CD4-positive, alpha-beta T cell (primary cell): ENCODE results near the gene ECHDC1. TPM values are rescaled to one million over a fixed set of nuclear protein-coding genes. Genes with fewer than 3 reads are reported as not detected.
A peak's percentile ranks its signal among the peaks of the same experiment; 100 is the strongest.

Experiments
- ATAC-seq: fragments of 200-7000 bp; cut with Tn5 transposase; one replicate; pipeline ENCODE4 v1.10.0; 2022; ENCODE audit warnings: mild to moderate bottlenecking; ENCODE audit not compliant: poor library complexity
- CTCF ChIA-PET: fragments of 350-600 bp; sonication (Branson Sonifier 250); formaldehyde crosslinking; loops from one replicate; lab custom pipeline; 2021; ENCODE audit warnings: antibody characterized with exemption, inconsistent platforms; lab: Charles Lee
- POLR2A ChIA-PET: fragments of 350-600 bp; sonication (Branson Sonifier 250); formaldehyde crosslinking; loops from one replicate; lab custom pipeline; 2021; ENCODE audit warnings: antibody characterized with exemption, inconsistent platforms; lab: Charles Lee
- DNase-seq, 14 experiments: peaks; one replicate each; pipeline ENCODE4 v3.0.0-alpha.2; 2013 to 2020; ENCODE audit warnings: mixed read lengths in 2 of 14
- H3K27ac ChIP-seq, 2 donors: one replicate each; pipeline versions ENCODE4 v1.5.1 to v1.7.0; 2013; ENCODE audit warnings: low read length in 2 of 2, low read depth in 1 of 2, mild to moderate bottlenecking in 1 of 2
- H3K27me3 ChIP-seq, 2 experiments: 1 replicate in 1 of 2; 2 replicates in 1 of 2; pipeline versions ENCODE4 v1.6.1 to v1.7.0; 2013; ENCODE audit warnings: low read length in 2 of 2, control low read depth in 1 of 2, mild to moderate bottlenecking in 1 of 2, moderate library complexity in 1 of 2; ENCODE audit not compliant: insufficient read depth in 2 of 2, control insufficient read depth in 1 of 2
- H3K36me3 ChIP-seq: one replicate; pipeline ENCODE4 v1.6.1; 2013; ENCODE audit warnings: low read length, control low read depth; ENCODE audit not compliant: insufficient read depth
- H3K4me1 ChIP-seq: one replicate; pipeline ENCODE4 v1.6.1; 2013; ENCODE audit warnings: low read length, control low read depth; ENCODE audit not compliant: insufficient read depth
- H3K4me3 ChIP-seq: one replicate; pipeline ENCODE4 v1.5.1; 2013; ENCODE audit warnings: mild to moderate bottlenecking, low read length, moderate library complexity
- H3K9me3 ChIP-seq, 2 experiments: 1 replicate in 1 of 2; 2 replicates in 1 of 2; pipeline versions ENCODE4 v1.6.1 to v1.7.0; 2013; ENCODE audit warnings: low read length in 2 of 2, mild to moderate bottlenecking in 2 of 2, control low read depth in 1 of 2, moderate library complexity in 1 of 2; ENCODE audit not compliant: control insufficient read depth in 1 of 2, insufficient read depth in 1 of 2
- H3K27ac Mint-ChIP-seq: one replicate; pipeline ENCODE4 v1.8.0; 2020; ENCODE audit warnings: mixed read lengths
- H3K27me3 Mint-ChIP-seq: one replicate; pipeline ENCODE4 v1.8.0; 2021; ENCODE audit warnings: mixed read lengths
- H3K36me3 Mint-ChIP-seq: one replicate; pipeline ENCODE4 v1.8.0; 2021; ENCODE audit warnings: low read depth, mixed read lengths
- H3K4me1 Mint-ChIP-seq: one replicate; pipeline ENCODE4 v1.8.0; 2021; ENCODE audit warnings: low read depth, mixed read lengths
- H3K4me3 Mint-ChIP-seq: one replicate; pipeline ENCODE4 v1.8.0; 2020; ENCODE audit warnings: mild to moderate bottlenecking, mixed read lengths
- H3K9me3 Mint-ChIP-seq: one replicate; pipeline ENCODE4 v1.8.0; 2020; ENCODE audit warnings: mixed read lengths
- CTCF ChIP-seq: fragments of 200-600 bp; IDR thresholded peaks from one replicate; pipeline ENCODE4 v1.8.0; 2022; ENCODE audit warnings: antibody characterized with exemption, mild to moderate bottlenecking
- intact Hi-C, 2 experiments: fragments of 100-400 bp; cut with DNase I in 1 of 2; cut with micrococcal nuclease in 1 of 2; formaldehyde crosslinking; loops; one replicate each; pipeline versions ENCODE4 v1.15.1 to v1.9.0; 2023 to 2025; cut with DNase I, micrococcal nuclease
- total RNA-seq, 174 experiments: library from RNA in 2 of 174; stranded (reverse) in 2 of 174; gene quantifications; one replicate each; pipeline ENCODE4 v1.2.3 and lab custom pipeline; 2021 to 2026

ECHDC1 gene
- total RNA-seq, 2 experiments from 2014 or later, result 6.5 to 7.4 TPM

DNA sequence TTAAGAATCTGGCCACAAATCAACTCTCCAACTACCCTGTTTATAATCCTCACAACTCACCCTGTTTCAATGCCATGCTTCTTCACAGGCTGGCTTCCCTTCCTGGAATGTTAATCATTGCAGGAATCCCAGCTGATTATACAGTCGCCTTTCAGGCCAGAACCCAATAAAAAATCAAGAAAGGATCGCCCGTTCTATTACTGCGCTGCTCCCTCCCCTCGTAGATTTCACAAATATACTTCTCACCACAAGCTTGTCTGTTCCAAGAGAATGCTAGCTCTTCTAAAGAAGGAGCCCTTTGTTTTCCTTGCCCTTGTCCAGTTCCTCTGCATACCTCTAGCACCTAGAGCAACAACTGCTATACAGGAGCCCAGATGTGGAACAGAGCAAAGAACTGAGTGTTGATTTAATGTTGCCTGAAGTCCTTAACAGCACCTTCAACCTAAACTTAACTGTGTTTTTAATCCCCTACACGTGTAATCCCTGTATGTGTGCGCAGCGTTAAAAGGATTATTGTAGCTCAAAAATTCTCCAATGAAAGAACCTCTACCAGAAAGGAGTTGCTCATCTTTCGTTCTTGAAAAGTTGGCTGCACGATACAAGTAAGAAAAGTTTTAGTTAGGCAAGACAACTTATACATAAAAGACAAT lies 988 bp downstream of the ECHDC1 start:
- Histone ChIP-seq H3K9me3 (no peaks in the 10 kb centered on the region), H3K4me1 (peaks cover 28% of the 10 kb centered on the region), H3K27ac (peak overlapping the region in 1 of 2 donors; percentile 72), H3K36me3 (no peaks in the 10 kb centered on the region), H3K4me3 (peak overlapping the region; percentile 91), H3K27me3 (no peaks in the 10 kb centered on the region)
- CTCF ChIA-PET, result interaction anchor here (1.1 kb wide), 1 partner anchor 174 kb away, joined by 3 read pairs; no protein-coding TSS in a partner anchor
- POLR2A ChIA-PET, result interaction anchor here (0.6 to 2.2 kb wide), 5 partner anchors 51 to 1561 kb away, joined by 3 to 16 read pairs (median 3); partner anchors contain the start of gene RNF146
- TF ChIP-seq CTCF, result no peak
- peak in 1 of 14 experiments; percentile 9 for DNase-seq
- Mint-ChIP-seq H3K4me1 (peaks cover 16% of the 10 kb centered on the region), H3K27ac (no peak overlapping the region), H3K36me3 (no peaks in the 10 kb centered on the region), H3K4me3 (no peak overlapping the region), H3K27me3 (no peaks in the 10 kb centered on the region), H3K9me3 (no peaks in the 10 kb centered on the region)
- ATAC-seq, result no peak
- intact Hi-C loops, result loop anchor here in 1 of 2 experiments (5.0 kb wide), 2 partner anchors 40 to 75 kb away; partner anchors contain the start of gene RNF146

- Histone ChIP-seq H3K9me3 (no peaks in the 10 kb centered on the region), H3K27ac (no peak overlapping the region), H3K36me3 (no peaks in the 10 kb centered on the region), H3K27me3 (no peaks in the 10 kb centered on the region), H3K4me3 (peak overlapping the region; percentile 91), H3K4me1 (peaks cover 28% of the 10 kb centered on the region)
- H3K27me3 Mint-ChIP-seq, result no peaks in the 10 kb centered on the region
- TF ChIP-seq CTCF, result no peak
- H3K4me3 Mint-ChIP-seq, result no peak overlapping the region
- intact Hi-C loops, result loop anchor here in 1 of 2 experiments (5.0 kb wide), 2 partner anchors 39 to 74 kb away; partner anchors contain the start of gene RNF146
- DNase-seq (no peak), ATAC-seq (no peak)
- H3K4me1 Mint-ChIP-seq, result peaks cover 23% of the 10 kb centered on the region
- no peaks in the 10 kb centered on the region for H3K36me3 Mint-ChIP-seq
- no peaks in the 10 kb centered on the region for H3K9me3 Mint-ChIP-seq
- H3K27ac Mint-ChIP-seq, result no peak overlapping the region
- ChIA-PET POLR2A (interaction anchor here (0.6 to 2.2 kb wide), 3 partner anchors 50 to 1560 kb away, joined by 3 to 16 read pairs (median 3); partner anchors contain the start of gene RNF146), CTCF (interaction anchor here (0.5 to 1.1 kb wide), 2 partner anchors 175 to 278 kb away, joined by 3 read pairs; no protein-coding TSS in a partner anchor)
Measured at GRCh38 chr6:127341471-127342202, 1.8 kb downstream of the ECHDC1 start.

DNA sequence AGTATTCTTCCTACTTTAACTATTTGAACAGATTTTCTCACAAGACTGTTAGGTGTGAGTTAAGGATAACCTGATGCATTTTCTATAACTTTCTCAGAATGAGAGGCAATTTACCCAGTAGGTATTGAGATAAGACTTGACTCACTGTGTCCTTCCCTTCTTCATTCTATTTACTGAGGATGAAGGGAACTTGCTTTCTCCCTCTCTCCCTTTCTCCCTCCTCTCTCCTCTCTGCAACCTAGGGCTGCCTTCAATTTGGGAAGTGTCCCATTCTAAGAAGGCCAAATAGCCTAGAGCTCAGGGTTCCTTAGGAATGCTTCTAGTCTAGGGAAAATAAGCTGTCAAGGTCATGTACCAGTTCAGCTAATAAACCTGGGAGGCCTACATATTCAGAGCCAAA lies 3.2 kb downstream of the ECHDC1 start:
- TF ChIP-seq CTCF, result no peak
- no peaks in the 10 kb centered on the region for H3K36me3 Mint-ChIP-seq
- Histone ChIP-seq H3K4me3 (no peak overlapping the region), H3K4me1 (peaks cover 28% of the 10 kb centered on the region), H3K36me3 (no peaks in the 10 kb centered on the region), H3K27ac (no peak overlapping the region), H3K27me3 (no peaks in the 10 kb centered on the region), H3K9me3 (no peaks in the 10 kb centered on the region)
- ATAC-seq, result no peak
- peaks cover 36% of the 10 kb centered on the region for H3K4me1 Mint-ChIP-seq
- CTCF ChIA-PET, result interaction anchor here (0.7 kb wide), 1 partner anchor 13 kb away, joined by 3 read pairs; no protein-coding TSS in a partner anchor
- H3K4me3 Mint-ChIP-seq, result peak overlapping the region; percentile 52
- H3K9me3 Mint-ChIP-seq, result no peaks in the 10 kb centered on the region
- no peaks in the 10 kb centered on the region for H3K27me3 Mint-ChIP-seq
- no peak for DNase-seq
- POLR2A ChIA-PET, result no interaction called here
- intact Hi-C loops, result loop anchor here in 1 of 2 experiments (5.0 kb wide), 2 partner anchors 38 to 73 kb away; partner anchors contain the start of gene RNF146
- no peak overlapping the region for H3K27ac Mint-ChIP-seq
